HUES48 (cell line): ENCODE data around the gene ZNF892.

Experiments
- H3K27ac ChIP-seq: one replicate; pipeline ENCODE4 v1.7.0; 2013; ENCODE audit warnings: low read depth, low read length, inconsistent platforms
- H3K27me3 ChIP-seq: 2 replicates; pipeline ENCODE4 v1.6.1; 2013; ENCODE audit warnings: mild to moderate bottlenecking, low read length; ENCODE audit not compliant: control insufficient read depth, insufficient read depth
- H3K36me3 ChIP-seq: 2 replicates; pipeline ENCODE4 v1.6.1; 2013; ENCODE audit warnings: low read length; ENCODE audit not compliant: control insufficient read depth, insufficient read depth
- H3K4me1 ChIP-seq: 2 replicates; pipeline ENCODE4 v1.6.1; 2013; ENCODE audit warnings: mild to moderate bottlenecking, low read length; ENCODE audit not compliant: control insufficient read depth, insufficient read depth
- H3K4me3 ChIP-seq: 2 replicates; pipeline ENCODE4 v1.5.1; 2013; ENCODE audit warnings: mild to moderate bottlenecking, low read depth, low read length
- H3K9ac ChIP-seq: 2 replicates; pipeline ENCODE4 v1.6.1; 2013; ENCODE audit warnings: mild to moderate bottlenecking, low read depth, low read length, moderate library complexity
- H3K9me3 ChIP-seq: 2 replicates; pipeline ENCODE4 v1.6.1; 2013; ENCODE audit warnings: low read length; ENCODE audit not compliant: control insufficient read depth, insufficient read depth

Gene ZNF892

GRCh38 chr2:95207111-95207961 is at the start of gene ZNF892:
ZNF892 (plus strand) TSS chr2:95207521; CDS start chr2:95207816, 295 bp downstream.
- H3K9me3 ChIP-seq, result peaks cover 24% of the 10 kb centered on the region
- H3K9ac ChIP-seq, result peak within 1 kb of the TSS; percentile 77
- H3K36me3 ChIP-seq, result peaks cover 27% of the 10 kb centered on the region
- H3K27ac ChIP-seq, result peak within 1 kb of the TSS; percentile 88
- H3K4me3 ChIP-seq, result peak within 1 kb of the TSS; percentile 81
- peaks cover 10% of the 10 kb centered on the region for H3K27me3 ChIP-seq
- peaks cover 13% of the 10 kb centered on the region; the same call in 1 of the 2 replicates for H3K4me1 ChIP-seq

- Histone ChIP-seq H3K27me3 (peaks cover 12% of the 10 kb centered on the region), H3K9me3 (no peaks in the 10 kb centered on the region), H3K4me1 (peaks cover 4% of the 10 kb centered on the region; the same call in 1 of the 2 replicates), H3K27ac (no peak overlapping the region), H3K9ac (no peak overlapping the region), H3K4me3 (peak overlapping the region; percentile 76), H3K36me3 (peaks cover 14% of the 10 kb centered on the region; the same call in 1 of the 2 replicates)
Observed at GRCh38 chr2:95158441-95158840, 48.9 kb upstream of the ZNF892 start.

- H3K4me1 ChIP-seq, result peaks cover 4% of the 10 kb centered on the region; the same call in 1 of the 2 replicates
- no peaks in the 10 kb centered on the region for H3K9me3 ChIP-seq
- H3K9ac ChIP-seq, result peak overlapping the region; percentile 41; the same call in 1 of the 2 replicates
- H3K27ac ChIP-seq, result no peak overlapping the region
- peaks cover 12% of the 10 kb centered on the region; the same call in 1 of the 2 replicates for H3K36me3 ChIP-seq
- peak overlapping the region; percentile 76 for H3K4me3 ChIP-seq
- peaks cover 12% of the 10 kb centered on the region for H3K27me3 ChIP-seq
Observed at GRCh38 chr2:95158891-95159619, 48.3 kb upstream of the ZNF892 start.

GRCh38 chr2:95159690-95160449 is 47.5 kb upstream of the ZNF892 start, which contains the start of gene ZNF514:
ZNF514 (minus strand) TSS chr2:95159848; CDS start chr2:95153253, 6,595 bp downstream.
- Histone ChIP-seq H3K4me3 (peak within 1 kb of the TSS; percentile 86), H3K36me3 (0 out of 2 replicates have a peak, but pooled peaks cover 9% of the 10 kb centered on the region), H3K9ac (peak within 1 kb of the TSS; percentile 41; the same call in 1 of the 2 replicates), H3K27ac (no peak within 1 kb of the TSS), H3K9me3 (no peaks in the 10 kb centered on the region), H3K27me3 (peaks cover 12% of the 10 kb centered on the region), H3K4me1 (peaks cover 12% of the 10 kb centered on the region; the same call in 1 of the 2 replicates)

- Histone ChIP-seq H3K36me3 (no peaks in the 10 kb centered on the region), H3K27ac (peak overlapping the region; percentile 86), H3K4me1 (peaks cover 11% of the 10 kb centered on the region; the same call in 1 of the 2 replicates), H3K9ac (peak overlapping the region; percentile 94), H3K27me3 (no peaks in the 10 kb centered on the region), H3K4me3 (peak overlapping the region; percentile 94), H3K9me3 (no peaks in the 10 kb centered on the region)
Observed at GRCh38 chr2:95165030-95165370, 42.3 kb upstream of the ZNF892 start.

GRCh38 chr2:95165371-95166064 is 41.8 kb upstream of the ZNF892 start, which contains the start of gene ZNF2:
ZNF2 (plus strand) TSS chr2:95165809; CDS start chr2:95176227, 10,418 bp downstream.
- H3K4me3 ChIP-seq, result peak within 1 kb of the TSS; percentile 94
- H3K36me3 ChIP-seq, result no peaks in the 10 kb centered on the region
- peak within 1 kb of the TSS; percentile 86 for H3K27ac ChIP-seq
- H3K4me1 ChIP-seq, result peaks cover 11% of the 10 kb centered on the region; the same call in 1 of the 2 replicates
- H3K9me3 ChIP-seq, result no peaks in the 10 kb centered on the region
- peak within 1 kb of the TSS; percentile 94 for H3K9ac ChIP-seq
- no peaks in the 10 kb centered on the region for H3K27me3 ChIP-seq

- no peak overlapping the region for H3K27ac ChIP-seq
Observed at GRCh38 chr2:95166065-95166763, 41.1 kb upstream of the ZNF892 start.

GRCh38 chr2:95171902-95172301 is 35.4 kb upstream of the ZNF892 start:
- Histone ChIP-seq H3K4me1 (no peaks in the 10 kb centered on the region), H3K27me3 (no peaks in the 10 kb centered on the region), H3K36me3 (no peaks in the 10 kb centered on the region), H3K9ac (no peak overlapping the region), H3K4me3 (no peak overlapping the region), H3K27ac (no peak overlapping the region), H3K9me3 (no peaks in the 10 kb centered on the region)

More at GRCh38 chr2:95166065-95166763, 41.1 kb upstream of the ZNF892 start:
- Histone ChIP-seq H3K27me3 (no peaks in the 10 kb centered on the region), H3K36me3 (no peaks in the 10 kb centered on the region), H3K4me1 (peaks cover 11% of the 10 kb centered on the region; the same call in 1 of the 2 replicates), H3K9me3 (no peaks in the 10 kb centered on the region), H3K4me3 (peak overlapping the region; percentile 94), H3K9ac (peak overlapping the region; percentile 34; the same call in 1 of the 2 replicates)

GRCh38 chr2:95174031-95174542 is 33.2 kb upstream of the ZNF892 start:
- Histone ChIP-seq H3K36me3 (no peaks in the 10 kb centered on the region), H3K4me1 (no peaks in the 10 kb centered on the region), H3K27me3 (no peaks in the 10 kb centered on the region), H3K4me3 (no peak overlapping the region), H3K9ac (no peak overlapping the region), H3K9me3 (no peaks in the 10 kb centered on the region), H3K27ac (no peak overlapping the region)
